Midbrain (tissue), 1 donor: ENCODE results near the gene PMP22.

Source experiments
- DNase-seq: peaks from one replicate; lab custom pipeline; 2025; lab: John Stamatoyannopoulos, UW

The PMP22 gene

GRCh38 chr17:15265131-15265530, at the start of gene PMP22:
Gene PMP22 (minus strand): TSS chr17:15265326. CDS start chr17:15260727, 4,599 bp downstream.
- no peak for DNase-seq

GRCh38 chr17:15311996-15312395, 46.9 kb upstream of the PMP22 start:
- no peak for DNase-seq

- DNase-seq, result no peak
Observed at GRCh38 chr17:15309793-15310192, 44.7 kb upstream of the PMP22 start.

- DNase-seq, result no peak
Observed at GRCh38 chr17:15309236-15309635, 44.1 kb upstream of the PMP22 start.

GRCh38 chr17:15308758-15309157, 43.6 kb upstream of the PMP22 start:
- DNase-seq, result no peak

GRCh38 chr17:15307710-15308111, 42.6 kb upstream of the PMP22 start:
- DNase-seq, result no peak

GRCh38 chr17:15303851-15304250, 38.7 kb upstream of the PMP22 start:
- DNase-seq, result no peak

GRCh38 chr17:15303268-15303667, 38.1 kb upstream of the PMP22 start:
- no peak for DNase-seq

GRCh38 chr17:15301845-15302244, 36.7 kb upstream of the PMP22 start:
- DNase-seq, result no peak

- DNase-seq, result no peak
Observed at GRCh38 chr17:15298176-15298575, 33.0 kb upstream of the PMP22 start.

GRCh38 chr17:15293558-15293957, 28.4 kb upstream of the PMP22 start:
- DNase-seq, result no peak

GRCh38 chr17:15291674-15292361, 26.7 kb upstream of the PMP22 start:
- no peak for DNase-seq

- no peak for DNase-seq
Observed at GRCh38 chr17:15290605-15291004, 25.5 kb upstream of the PMP22 start.

GRCh38 chr17:15289285-15290183, 24.4 kb upstream of the PMP22 start:
- DNase-seq, result no peak

GRCh38 chr17:15288859-15289258, 23.7 kb upstream of the PMP22 start:
- no peak for DNase-seq

GRCh38 chr17:15287538-15288267, 22.6 kb upstream of the PMP22 start:
- DNase-seq, result no peak

- DNase-seq, result no peak
Observed at GRCh38 chr17:15285466-15285865, 20.3 kb upstream of the PMP22 start.

- DNase-seq, result no peak
Observed at GRCh38 chr17:15284537-15284936, 19.4 kb upstream of the PMP22 start.

- no peak for DNase-seq
Observed at GRCh38 chr17:15284107-15284506, 19.0 kb upstream of the PMP22 start.

- no peak for DNase-seq
Observed at GRCh38 chr17:15281909-15282308, 16.8 kb upstream of the PMP22 start.

GRCh38 chr17:15278924-15279477, 13.9 kb upstream of the PMP22 start:
- DNase-seq, result no peak

GRCh38 chr17:15278380-15278779, 13.3 kb upstream of the PMP22 start:
- DNase-seq, result no peak
